Testis (tissue), 2 donors: ENCODE measurements around the gene HOXB8.

Source experiments
- POLR2A ChIP-seq: fragments of 450-650 bp; IDR thresholded peaks from one replicate; pipeline ENCODE4 v1.6.1; 2017; ENCODE audit warnings: antibody characterized with exemption, mild to moderate bottlenecking, moderate library complexity
- TF ChIP-seq, protein P1 (sequence below), 3 experiments: fragments of 450-650 bp in 2 of 3; fragments of 200-600 bp in 1 of 3; sonication (generic) in 1 of 3; IDR thresholded peaks; one replicate each; pipeline ENCODE4 v1.5.1; 2016 to 2019; ENCODE audit warnings: antibody characterized with exemption in 3 of 3, mild to moderate bottlenecking in 2 of 3, moderate library complexity in 1 of 3

DNA sequence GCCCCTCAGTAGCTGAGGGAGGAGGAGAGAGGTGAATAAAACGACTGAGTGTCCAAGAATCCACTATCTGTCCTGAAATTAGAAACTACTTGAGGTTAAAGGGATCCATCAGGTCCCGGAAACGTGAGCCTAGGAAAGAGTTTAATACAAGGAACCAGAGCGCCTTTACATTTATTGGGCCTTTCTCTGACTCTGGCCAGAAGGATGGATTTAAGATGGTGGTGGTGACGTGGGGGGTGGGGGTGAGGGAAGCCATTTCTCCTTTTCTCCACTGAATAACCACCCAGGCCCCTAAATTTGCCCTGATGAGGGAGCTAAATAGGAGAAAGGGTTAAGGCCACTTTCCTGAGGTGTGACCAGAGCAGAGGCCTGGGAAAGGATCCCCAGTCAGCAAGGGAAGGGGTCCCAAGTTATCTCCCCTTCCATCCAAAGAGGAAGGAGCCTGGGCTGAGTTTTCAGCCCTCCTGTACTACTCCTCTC is 12.1 kb upstream of the HOXB8 start:
- TF ChIP-seq, protein P1, sequence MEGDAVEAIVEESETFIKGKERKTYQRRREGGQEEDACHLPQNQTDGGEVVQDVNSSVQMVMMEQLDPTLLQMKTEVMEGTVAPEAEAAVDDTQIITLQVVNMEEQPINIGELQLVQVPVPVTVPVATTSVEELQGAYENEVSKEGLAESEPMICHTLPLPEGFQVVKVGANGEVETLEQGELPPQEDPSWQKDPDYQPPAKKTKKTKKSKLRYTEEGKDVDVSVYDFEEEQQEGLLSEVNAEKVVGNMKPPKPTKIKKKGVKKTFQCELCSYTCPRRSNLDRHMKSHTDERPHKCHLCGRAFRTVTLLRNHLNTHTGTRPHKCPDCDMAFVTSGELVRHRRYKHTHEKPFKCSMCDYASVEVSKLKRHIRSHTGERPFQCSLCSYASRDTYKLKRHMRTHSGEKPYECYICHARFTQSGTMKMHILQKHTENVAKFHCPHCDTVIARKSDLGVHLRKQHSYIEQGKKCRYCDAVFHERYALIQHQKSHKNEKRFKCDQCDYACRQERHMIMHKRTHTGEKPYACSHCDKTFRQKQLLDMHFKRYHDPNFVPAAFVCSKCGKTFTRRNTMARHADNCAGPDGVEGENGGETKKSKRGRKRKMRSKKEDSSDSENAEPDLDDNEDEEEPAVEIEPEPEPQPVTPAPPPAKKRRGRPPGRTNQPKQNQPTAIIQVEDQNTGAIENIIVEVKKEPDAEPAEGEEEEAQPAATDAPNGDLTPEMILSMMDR (IDR thresholded peaks at IDR 0.05) = no peak
- no peak for TF ChIP-seq POLR2A
